Measurements from ENCODE around the gene VASN.

VASN gene

GRCh38 chr16:4426021-4426684 is 54.5 kb downstream of the VASN start:
- no peak for DNase-seq

DNA sequence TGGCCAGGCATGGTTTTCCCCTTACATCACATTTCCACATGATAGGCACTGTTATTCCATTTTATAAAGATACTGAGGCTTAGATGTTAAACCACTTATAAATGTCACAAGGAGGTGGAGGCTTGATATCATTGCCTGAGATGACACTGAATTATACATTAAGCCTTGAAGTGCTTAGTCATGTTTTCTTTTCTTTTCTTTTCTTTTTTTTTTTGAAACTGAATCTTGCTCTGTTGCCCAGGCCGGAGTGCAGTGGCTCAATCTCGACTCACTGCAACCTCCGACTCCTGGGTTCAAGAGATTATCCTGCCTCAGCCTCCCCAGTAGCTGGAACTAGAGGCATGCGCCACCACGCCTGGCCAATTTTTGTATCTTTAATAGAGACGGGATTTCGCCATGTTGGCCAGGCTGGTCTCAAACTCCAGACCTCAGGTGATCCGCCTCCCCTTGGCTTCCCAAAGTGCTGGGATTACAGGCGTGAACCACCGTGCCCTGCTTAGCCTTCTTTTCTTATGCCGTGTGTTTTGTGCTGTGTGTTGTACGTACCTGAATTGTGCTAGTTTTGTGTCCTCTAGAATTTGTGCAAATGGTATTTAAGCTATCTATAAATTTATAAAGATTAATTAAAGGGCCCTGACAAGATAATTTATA is 55.2 kb downstream of the VASN start:
- DNase-seq: no peak

DNA sequence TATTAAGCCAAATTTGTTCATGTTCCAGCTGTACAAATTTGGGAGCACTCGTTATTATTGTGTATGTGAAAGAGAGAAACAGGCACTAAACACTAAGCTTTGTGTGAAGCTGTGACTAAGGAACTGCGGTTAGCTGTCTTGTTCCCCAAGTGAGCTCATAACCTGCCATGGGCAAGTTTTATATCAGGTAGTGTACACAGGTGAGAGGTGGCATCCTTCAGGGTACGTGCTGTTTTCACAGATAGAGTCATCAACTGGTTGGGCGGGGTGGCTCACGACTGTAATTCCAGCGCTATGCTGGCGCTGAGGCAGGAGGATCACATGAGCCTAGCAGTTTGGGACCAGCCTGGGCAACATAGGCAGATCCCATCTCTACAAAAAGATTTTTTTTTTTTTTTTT is 56.9 kb downstream of the VASN start:
- no peak for DNase-seq

- DNase-seq: no peak
Observed at GRCh38 chr16:4431023-4431422, 59.4 kb downstream of the VASN start.

All from fibroblast of skin of abdomen (primary cell).